GM18517 (cell line): ENCODE results near the gene ITPR3.

Experiments
- ATAC-seq: cut with Tn5 transposase; IDR thresholded peaks from one replicate; pipeline ENCODE4 v1.9.1; 2021; ENCODE audit warnings: mild to moderate bottlenecking, moderate library complexity; ENCODE audit not compliant: unreplicated experiment

Gene ITPR3

GRCh38 chr6:33727932-33728331 lies 106.8 kb downstream of the ITPR3 start:
- no peak for ATAC-seq

- ATAC-seq: no peak
Measured at GRCh38 chr6:33728438-33728837, 107.3 kb downstream of the ITPR3 start.

- no peak for ATAC-seq
Measured at GRCh38 chr6:33729059-33729458, 107.9 kb downstream of the ITPR3 start.

- no peak for ATAC-seq
Measured at GRCh38 chr6:33730611-33731010, 109.5 kb downstream of the ITPR3 start.

GRCh38 chr6:33731035-33731434 lies 109.9 kb downstream of the ITPR3 start:
- ATAC-seq: no peak

- no peak for ATAC-seq
Measured at GRCh38 chr6:33731751-33732282, 110.7 kb downstream of the ITPR3 start.

GRCh38 chr6:33732385-33732784 lies 111.3 kb downstream of the ITPR3 start:
- no peak for ATAC-seq

- ATAC-seq: no peak
Measured at GRCh38 chr6:33732817-33733708, 111.9 kb downstream of the ITPR3 start.

GRCh38 chr6:33733709-33734007 lies 112.5 kb downstream of the ITPR3 start:
- no peak for ATAC-seq

- ATAC-seq: no peak
Measured at GRCh38 chr6:33735216-33735615, 114.1 kb downstream of the ITPR3 start.

- no peak for ATAC-seq
Measured at GRCh38 chr6:33737267-33738026, 116.3 kb downstream of the ITPR3 start.

- no peak for ATAC-seq
Measured at GRCh38 chr6:33738153-33738552, 117.0 kb downstream of the ITPR3 start.

GRCh38 chr6:33738879-33739278 lies 117.8 kb downstream of the ITPR3 start:
- ATAC-seq: no peak

- no peak for ATAC-seq
Measured at GRCh38 chr6:33739571-33739970, 118.4 kb downstream of the ITPR3 start.

- ATAC-seq: no peak
Measured at GRCh38 chr6:33740204-33740608, 119.1 kb downstream of the ITPR3 start.

GRCh38 chr6:33740794-33741193 lies 119.7 kb downstream of the ITPR3 start:
- ATAC-seq: no peak

GRCh38 chr6:33742092-33742491 lies 121.0 kb downstream of the ITPR3 start:
- ATAC-seq: no peak

GRCh38 chr6:33742837-33743236 lies 121.7 kb downstream of the ITPR3 start:
- ATAC-seq: no peak

- no peak for ATAC-seq
Measured at GRCh38 chr6:33744001-33744848, 123.1 kb downstream of the ITPR3 start.

GRCh38 chr6:33744895-33745546 lies 123.9 kb downstream of the ITPR3 start:
- ATAC-seq: no peak

- no peak for ATAC-seq
Measured at GRCh38 chr6:33745548-33745947, 124.4 kb downstream of the ITPR3 start.
